ENCODE measurements around the gene GTF2I. TPM values are rescaled to one million over a fixed set of nuclear protein-coding genes. Genes with fewer than 3 reads are reported as not detected.
"Not testable (repeated sequence)": the region's sequence is repeated elsewhere in the genome, so short reads cannot be mapped to it uniquely, and the experiment has no call there.

GTF2I gene
- total RNA-seq, 1 experiment from 2014 or later: 113 TPM

- H3K36me3 ChIP-seq; H3K27me3 ChIP-seq (replicated peaks); H3K9me3 ChIP-seq (replicated peaks); H3K4me1 ChIP-seq (replicated peaks): not testable (repeated sequence)
- H3K4me3 ChIP-seq: peak overlapping the region; percentile 28
- peak; percentile 49 to 53 for DNase-seq (ENCODE audit: low read depth in 1 of 2, low spot score in 2 of 2)
- peak overlapping the region; percentile 60; the same call in 1 of the 2 replicates for H3K27ac ChIP-seq
Observed at GRCh38 chr7:74650055-74650454, 7.5 kb upstream of the GTF2I start.

- not testable (repeated sequence) for DNase-seq (ENCODE audit: low read depth in 1 of 2, low spot score in 2 of 2); H3K4me3 ChIP-seq; H3K9me3 ChIP-seq (replicated peaks); H3K27ac ChIP-seq; H3K27me3 ChIP-seq (replicated peaks); H3K36me3 ChIP-seq
- H3K4me1 ChIP-seq (replicated peaks): peaks cover 15% of the 10 kb centered on the region
Observed at GRCh38 chr7:74650493-74651132, 6.9 kb upstream of the GTF2I start.

- H3K4me3 ChIP-seq; H3K9me3 ChIP-seq (replicated peaks); H3K36me3 ChIP-seq; H3K27me3 ChIP-seq (replicated peaks); DNase-seq (ENCODE audit: low read depth in 1 of 2, low spot score in 2 of 2); H3K27ac ChIP-seq: not testable (repeated sequence)
- H3K4me1 ChIP-seq (replicated peaks): peaks cover 20% of the 10 kb centered on the region
Observed at GRCh38 chr7:74651133-74651504, 6.4 kb upstream of the GTF2I start.

- H3K4me1 ChIP-seq (replicated peaks): peaks cover 33% of the 10 kb centered on the region
- no peak overlapping the region for H3K27ac ChIP-seq
- DNase-seq (ENCODE audit: low read depth in 1 of 2, low spot score in 2 of 2): no peak
- peaks cover 10% of the 10 kb centered on the region for H3K36me3 ChIP-seq
- no peaks in the 10 kb centered on the region for H3K27me3 ChIP-seq (replicated peaks)
- H3K4me3 ChIP-seq: no peak overlapping the region
- H3K9me3 ChIP-seq (replicated peaks): peaks cover 4% of the 10 kb centered on the region
Observed at GRCh38 chr7:74653686-74654181, 3.8 kb upstream of the GTF2I start.

GRCh38 chr7:74654811-74655210, 2.7 kb upstream of the GTF2I start:
- Histone ChIP-seq H3K4me1 (replicated peaks) (peaks cover 29% of the 10 kb centered on the region), H3K4me3 (no peak overlapping the region), H3K27ac (no peak overlapping the region), H3K27me3 (replicated peaks) (no peaks in the 10 kb centered on the region), H3K9me3 (replicated peaks) (peaks cover 4% of the 10 kb centered on the region), H3K36me3 (peaks cover 21% of the 10 kb centered on the region)
- DNase-seq (ENCODE audit: low read depth in 1 of 2, low spot score in 2 of 2): no peak

- no peaks in the 10 kb centered on the region for H3K27me3 ChIP-seq (replicated peaks)
- H3K4me3 ChIP-seq: no peak overlapping the region
- H3K27ac ChIP-seq: no peak overlapping the region
- peaks cover 29% of the 10 kb centered on the region for H3K4me1 ChIP-seq (replicated peaks)
- peaks cover 22% of the 10 kb centered on the region for H3K36me3 ChIP-seq
- no peak for DNase-seq (ENCODE audit: low read depth in 1 of 2, low spot score in 2 of 2)
- peaks cover 4% of the 10 kb centered on the region for H3K9me3 ChIP-seq (replicated peaks)
Observed at GRCh38 chr7:74655324-74655723, 2.2 kb upstream of the GTF2I start.

- peaks cover 28% of the 10 kb centered on the region for H3K4me1 ChIP-seq (replicated peaks)
- H3K27me3 ChIP-seq (replicated peaks): no peaks in the 10 kb centered on the region
- peak overlapping the region; percentile 18; the same call in 1 of the 2 replicates for H3K27ac ChIP-seq
- H3K9me3 ChIP-seq (replicated peaks): peaks cover 4% of the 10 kb centered on the region
- H3K36me3 ChIP-seq: peaks cover 26% of the 10 kb centered on the region
- H3K4me3 ChIP-seq: peak overlapping the region; percentile 100
- DNase-seq (ENCODE audit: low read depth in 1 of 2, low spot score in 2 of 2): no peak
Observed at GRCh38 chr7:74655768-74656440, 1.6 kb upstream of the GTF2I start.

- Histone ChIP-seq H3K27me3 (replicated peaks) (no peaks in the 10 kb centered on the region), H3K4me3 (peak overlapping the region; percentile 100), H3K36me3 (peaks cover 28% of the 10 kb centered on the region), H3K27ac (no peak overlapping the region; the same call in none of the 2 replicates), H3K9me3 (replicated peaks) (peaks cover 4% of the 10 kb centered on the region), H3K4me1 (replicated peaks) (peaks cover 29% of the 10 kb centered on the region)
- DNase-seq (ENCODE audit: low read depth in 1 of 2, low spot score in 2 of 2): peak; percentile 50 to 59
Observed at GRCh38 chr7:74656441-74656836, 1.1 kb upstream of the GTF2I start.

- no peaks in the 10 kb centered on the region for H3K27me3 ChIP-seq (replicated peaks)
- peak; percentile 98 for DNase-seq (ENCODE audit: low read depth in 1 of 2, low spot score in 2 of 2)
- H3K4me3 ChIP-seq: peak overlapping the region; percentile 100
- H3K36me3 ChIP-seq: peaks cover 28% of the 10 kb centered on the region
- peak overlapping the region; percentile 93 for H3K27ac ChIP-seq
- peaks cover 4% of the 10 kb centered on the region for H3K9me3 ChIP-seq (replicated peaks)
- peaks cover 29% of the 10 kb centered on the region for H3K4me1 ChIP-seq (replicated peaks)
Observed at GRCh38 chr7:74656837-74657691, 454 bp upstream of the GTF2I start.

GRCh38 chr7:74658178-74659004, 873 bp downstream of the GTF2I start:
- H3K4me1 ChIP-seq (replicated peaks): peaks cover 34% of the 10 kb centered on the region
- peak overlapping the region; percentile 93 for H3K27ac ChIP-seq

GRCh38 chr7:74660202-74660601, 2.7 kb downstream of the GTF2I start:
- H3K36me3 ChIP-seq: peaks cover 41% of the 10 kb centered on the region
- H3K4me1 ChIP-seq (replicated peaks): peaks cover 32% of the 10 kb centered on the region
- not testable (repeated sequence) for H3K27me3 ChIP-seq (replicated peaks); DNase-seq (ENCODE audit: low read depth in 1 of 2, low spot score in 2 of 2); H3K4me3 ChIP-seq; H3K27ac ChIP-seq; H3K9me3 ChIP-seq (replicated peaks)

More at GRCh38 chr7:74658178-74659004, 873 bp downstream of the GTF2I start:
- Histone ChIP-seq H3K36me3 (peaks cover 28% of the 10 kb centered on the region), H3K4me3 (peak overlapping the region; percentile 100), H3K27me3 (replicated peaks) (no peaks in the 10 kb centered on the region), H3K9me3 (replicated peaks) (peaks cover 4% of the 10 kb centered on the region)
- peak; percentile 77 to 92 for DNase-seq (ENCODE audit: low read depth in 1 of 2, low spot score in 2 of 2)

- H3K4me3 ChIP-seq; H3K9me3 ChIP-seq (replicated peaks); DNase-seq (ENCODE audit: low read depth in 1 of 2, low spot score in 2 of 2); H3K27me3 ChIP-seq (replicated peaks); H3K27ac ChIP-seq: not testable (repeated sequence)
- Histone ChIP-seq H3K36me3 (peaks cover 61% of the 10 kb centered on the region), H3K4me1 (replicated peaks) (peaks cover 19% of the 10 kb centered on the region)
Observed at GRCh38 chr7:74661836-74662794, 4.6 kb downstream of the GTF2I start.
